DND-41 (cell line): ENCODE results near the gene HTD2.

ENCODE experiments used
- ATAC-seq: fragments of 200-7000 bp; cut with Tn5 transposase; 3 replicates; pipeline ENCODE4 v1.9.1; 2021; ENCODE audit warnings: low read depth; ENCODE audit not compliant: insufficient read depth
- DNase-seq: peaks from one replicate; pipeline ENCODE4 v3.0.0-alpha.2; 2020
- H2AFZ ChIP-seq: 2 replicates; pipeline ENCODE4 v1.6.0; 2012; ENCODE audit warnings: low read depth, low read length
- H3K27ac ChIP-seq: 2 replicates; pipeline ENCODE4 v1.5.1; 2012; ENCODE audit warnings: low read length, inconsistent platforms
- H3K27me3 ChIP-seq: fragments of 200-600 bp; sonication (generic); 2 replicates; pipeline ENCODE4 v1.6.0; 2012; ENCODE audit warnings: low read length, mild to moderate bottlenecking, inconsistent platforms; ENCODE audit not compliant: insufficient read depth, poor library complexity
- H3K36me3 ChIP-seq: 2 replicates; pipeline ENCODE4 v1.5.1; 2012; ENCODE audit warnings: low read length, inconsistent platforms; ENCODE audit not compliant: insufficient read depth
- H3K4me1 ChIP-seq: 2 replicates; pipeline ENCODE4 v1.5.1; 2012; ENCODE audit warnings: mild to moderate bottlenecking, low read length; ENCODE audit not compliant: insufficient read depth
- H3K4me2 ChIP-seq: 2 replicates; pipeline ENCODE4 v1.6.0; 2012; ENCODE audit warnings: mild to moderate bottlenecking, moderate library complexity, low read length, inconsistent platforms; ENCODE audit not compliant: insufficient read depth
- H3K4me3 ChIP-seq, 2 experiments: fragments of 200-600 bp in 1 of 2; shearing (Covaris generic) in 1 of 2; 2 replicates each; pipeline ENCODE4 v1.5.1; 2012 to 2016; ENCODE audit warnings: inconsistent platforms in 2 of 2, low read length in 2 of 2, mild to moderate bottlenecking in 2 of 2, low read depth in 1 of 2, moderate library complexity in 1 of 2
- H3K79me2 ChIP-seq: 2 replicates; pipeline ENCODE4 v1.6.0; 2012; ENCODE audit warnings: low read length, inconsistent platforms; ENCODE audit not compliant: insufficient read depth
- H3K9ac ChIP-seq: 2 replicates; pipeline ENCODE4 v1.6.0; 2012; ENCODE audit warnings: low read depth, mild to moderate bottlenecking, inconsistent platforms, low read length, moderate library complexity
- H3K9me3 ChIP-seq: 2 replicates; pipeline ENCODE4 v1.5.1; 2012; ENCODE audit warnings: low read length, moderate library complexity, mild to moderate bottlenecking, inconsistent platforms; ENCODE audit not compliant: insufficient read depth, severe bottlenecking
- H4K20me1 ChIP-seq: 2 replicates; pipeline ENCODE4 v1.6.0; 2012; ENCODE audit warnings: low read length; ENCODE audit not compliant: insufficient read depth
- CTCF ChIP-seq: IDR thresholded peaks from 2 replicates; pipeline ENCODE4 v1.5.1; 2012; ENCODE audit warnings: borderline replicate concordance, low read length, moderate library complexity, mild to moderate bottlenecking; ENCODE audit not compliant: poor library complexity, severe bottlenecking; ENCODE audit errors: extremely low read depth
- EZH2 ChIP-seq: IDR thresholded peaks from 3 replicates; pipeline ENCODE4 v1.6.1; 2012; ENCODE audit warnings: borderline replicate concordance, low read depth, mild to moderate bottlenecking, moderate library complexity, low read length, inconsistent platforms; ENCODE audit not compliant: severe bottlenecking

Gene HTD2

GRCh38 chr3:58332575-58333188 lies 26.4 kb downstream of the HTD2 start, which contains the start of gene PXK:
Gene PXK, plus strand, starts transcription at chr3:58332892. Its CDS starts 97 bp downstream, at chr3:58332989.
- Histone ChIP-seq H4K20me1 (no peaks in the 10 kb centered on the region; the same call in 1 of the 2 replicates), H3K27me3 (no peaks in the 10 kb centered on the region), H3K9me3 (no peaks in the 10 kb centered on the region), H2AFZ (peak within 1 kb of the TSS; percentile 85), H3K4me2 (peak within 1 kb of the TSS; percentile 79), H3K4me3 (peak within 1 kb of the TSS; percentile 88 to 94), H3K36me3 (peaks cover 13% of the 10 kb centered on the region), H3K27ac (peak within 1 kb of the TSS; percentile 80), H3K9ac (peak within 1 kb of the TSS; percentile 74), H3K4me1 (peaks cover 50% of the 10 kb centered on the region), H3K79me2 (peaks cover 49% of the 10 kb centered on the region)
- ATAC-seq (peak; percentile 83), DNase-seq (peak; percentile 81)
- TF ChIP-seq CTCF (peak; percentile 36), EZH2 (no peak)

GRCh38 chr3:58333206-58334012 lies 27.1 kb downstream of the HTD2 start:
- H3K4me3 ChIP-seq: peak overlapping the region; percentile 88 to 94
- peaks cover 53% of the 10 kb centered on the region for H3K4me1 ChIP-seq
- H3K79me2 ChIP-seq: peaks cover 56% of the 10 kb centered on the region
- H3K27me3 ChIP-seq: no peaks in the 10 kb centered on the region
- H3K36me3 ChIP-seq: peaks cover 16% of the 10 kb centered on the region
- no peak for TF ChIP-seq EZH2
- TF ChIP-seq CTCF: peak; percentile 52
- H2AFZ ChIP-seq: peak overlapping the region; percentile 72
- H3K9ac ChIP-seq: peak overlapping the region; percentile 74
- peak overlapping the region; percentile 80 for H3K27ac ChIP-seq
- H4K20me1 ChIP-seq: no peaks in the 10 kb centered on the region; the same call in 1 of the 2 replicates
- H3K4me2 ChIP-seq: peak overlapping the region; percentile 79
- ATAC-seq (peak; percentile 41), DNase-seq (peak; percentile 49)
- no peaks in the 10 kb centered on the region for H3K9me3 ChIP-seq

GRCh38 chr3:58334013-58334321 lies 27.6 kb downstream of the HTD2 start:
- Histone ChIP-seq H3K27ac (peak overlapping the region; percentile 80), H3K27me3 (no peaks in the 10 kb centered on the region), H3K79me2 (peaks cover 62% of the 10 kb centered on the region), H3K9ac (peak overlapping the region; percentile 74), H3K4me3 (peak overlapping the region; percentile 88 to 94), H3K9me3 (no peaks in the 10 kb centered on the region), H3K4me2 (peak overlapping the region; percentile 79), H3K4me1 (peaks cover 53% of the 10 kb centered on the region), H4K20me1 (no peaks in the 10 kb centered on the region; the same call in 1 of the 2 replicates), H2AFZ (no peak overlapping the region), H3K36me3 (peaks cover 19% of the 10 kb centered on the region)
- no peak for DNase-seq
- ATAC-seq: no peak
- no peak for TF ChIP-seq EZH2
- TF ChIP-seq CTCF: no peak
